Measurements from ENCODE around the gene STRN4.

GRCh38 chr19:46718934-46719622 lies 27.2 kb downstream of the STRN4 start:
- TF ChIP-seq CTCF (IDR thresholded peaks at IDR 0.05; ENCODE audit: extremely low read depth in 1 of 2, insufficient read depth in 1 of 2, low read depth in 1 of 2, low read length in 2 of 2) (no peak), JUN (IDR thresholded peaks at IDR 0.05; ENCODE audit: borderline replicate concordance, insufficient read depth, insufficient read length, low read depth) (no peak), MAX (IDR thresholded peaks at IDR 0.05; ENCODE audit: insufficient read depth, insufficient read length) (no peak), POLR2A (IDR thresholded peaks at IDR 0.05; ENCODE audit: low read depth, low read length) (no peak), POLR2AphosphoS5 (IDR thresholded peaks at IDR 0.05; ENCODE audit: insufficient read depth, low read depth, low read length) (no peak), MYC (IDR thresholded peaks at IDR 0.05; ENCODE audit: low read depth, low read length) (no peak), EZH2 (IDR thresholded peaks at IDR 0.05; ENCODE audit: borderline replicate concordance, low read depth, low read length, severe bottlenecking) (no peak)
